ENCODE measurements around the gene FMO1.
"Not testable (repeated sequence)": the region's sequence is repeated elsewhere in the genome, so short reads cannot be mapped to it uniquely, and the experiment has no call there.

GRCh38 chr1:171224257-171224656, 24.0 kb upstream of the FMO1 start:
- TF ChIP-seq CTCF (IDR thresholded peaks at IDR 0.05; ENCODE audit: low read length); EZH2 (IDR thresholded peaks at IDR 0.05; ENCODE audit: borderline replicate concordance, low read length): not testable (repeated sequence)
